ENCODE data around the gene PDE4D. TPM values are rescaled to one million over a fixed set of nuclear protein-coding genes. Genes with fewer than 3 reads are reported as not detected.

Gene PDE4D
- total RNA-seq, 1 experiment from 2014 or later: 3.6 TPM

DNA sequence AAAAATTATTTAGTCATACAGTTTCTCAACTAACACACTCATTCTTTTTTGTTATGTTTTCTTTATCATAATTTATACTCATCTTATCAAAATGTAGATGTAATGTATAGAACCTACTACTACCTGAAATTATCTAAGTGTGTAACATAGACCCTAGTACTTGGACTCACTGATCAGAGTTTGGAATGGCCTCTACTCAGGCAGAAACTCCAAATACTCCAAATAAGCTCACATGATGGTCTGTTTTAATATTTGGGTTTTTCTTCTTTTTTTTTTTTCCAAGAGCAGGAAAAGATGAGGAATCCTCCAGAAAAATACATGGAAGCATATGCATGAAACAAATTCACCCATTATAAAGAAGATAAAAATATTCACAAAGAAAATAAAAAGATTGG lies 126.3 kb downstream of the PDE4D start:
- Histone ChIP-seq H3K36me3 (ENCODE audit: low read depth, low read length) (no peaks in the 10 kb centered on the region), H2AFZ (ENCODE audit: low read length) (no peak overlapping the region), H3K4me1 (ENCODE audit: insufficient read depth, low read length) (peaks cover 27% of the 10 kb centered on the region), H3F3A (ENCODE audit: low read length, unreplicated experiment) (no peaks in the 10 kb centered on the region), H3K27ac (ENCODE audit: low read length) (peak overlapping the region; percentile 80; the same call in 1 of the 2 replicates), H4K20me1 (ENCODE audit: low read length) (0 out of 2 replicates have a peak, but pooled peaks cover 3% of the 10 kb centered on the region), H3K9me2 (replicated peaks; ENCODE audit: low read length) (no peaks in the 10 kb centered on the region), H3K9me3 (ENCODE audit: low read length) (no peaks in the 10 kb centered on the region), H3K79me2 (ENCODE audit: low read length) (peaks cover 16% of the 10 kb centered on the region; the same call in 1 of the 2 replicates), H3K4me3 (ENCODE audit: low read length) (peak overlapping the region; percentile 81), H3K9ac (ENCODE audit: low read length) (peak overlapping the region; percentile 91), H3K27me3 (ENCODE audit: low read length) (no peaks in the 10 kb centered on the region), H3K4me2 (ENCODE audit: low read length) (peak overlapping the region; percentile 83)
- CTCF ChIA-PET: no interaction called here
- intact Hi-C loops (cut with micrococcal nuclease): no loop called here
- ATAC-seq: no peak
- no peak for DNase-seq
- TF ChIP-seq EZH2 (IDR thresholded peaks at IDR 0.05; ENCODE audit: low read length, unreplicated experiment) (no peak), EZH2phosphoT487 (IDR thresholded peaks at IDR 0.05; ENCODE audit: borderline replicate concordance, low read length) (no peak)
- TF ChIP-seq, protein P1, sequence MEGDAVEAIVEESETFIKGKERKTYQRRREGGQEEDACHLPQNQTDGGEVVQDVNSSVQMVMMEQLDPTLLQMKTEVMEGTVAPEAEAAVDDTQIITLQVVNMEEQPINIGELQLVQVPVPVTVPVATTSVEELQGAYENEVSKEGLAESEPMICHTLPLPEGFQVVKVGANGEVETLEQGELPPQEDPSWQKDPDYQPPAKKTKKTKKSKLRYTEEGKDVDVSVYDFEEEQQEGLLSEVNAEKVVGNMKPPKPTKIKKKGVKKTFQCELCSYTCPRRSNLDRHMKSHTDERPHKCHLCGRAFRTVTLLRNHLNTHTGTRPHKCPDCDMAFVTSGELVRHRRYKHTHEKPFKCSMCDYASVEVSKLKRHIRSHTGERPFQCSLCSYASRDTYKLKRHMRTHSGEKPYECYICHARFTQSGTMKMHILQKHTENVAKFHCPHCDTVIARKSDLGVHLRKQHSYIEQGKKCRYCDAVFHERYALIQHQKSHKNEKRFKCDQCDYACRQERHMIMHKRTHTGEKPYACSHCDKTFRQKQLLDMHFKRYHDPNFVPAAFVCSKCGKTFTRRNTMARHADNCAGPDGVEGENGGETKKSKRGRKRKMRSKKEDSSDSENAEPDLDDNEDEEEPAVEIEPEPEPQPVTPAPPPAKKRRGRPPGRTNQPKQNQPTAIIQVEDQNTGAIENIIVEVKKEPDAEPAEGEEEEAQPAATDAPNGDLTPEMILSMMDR (conservative IDR thresholded peaks at IDR 0.05; ENCODE audit: low read depth, low read length): no peak
- no TSS peak for BruUV-seq (replicated peaks)
- POLR2A ChIA-PET (ENCODE audit: unreplicated experiment): interaction anchor here (0.5 to 1.0 kb wide), 2 partner anchors 23 to 731 kb away, joined by 3 to 4 read pairs; no protein-coding TSS in a partner anchor

DNA sequence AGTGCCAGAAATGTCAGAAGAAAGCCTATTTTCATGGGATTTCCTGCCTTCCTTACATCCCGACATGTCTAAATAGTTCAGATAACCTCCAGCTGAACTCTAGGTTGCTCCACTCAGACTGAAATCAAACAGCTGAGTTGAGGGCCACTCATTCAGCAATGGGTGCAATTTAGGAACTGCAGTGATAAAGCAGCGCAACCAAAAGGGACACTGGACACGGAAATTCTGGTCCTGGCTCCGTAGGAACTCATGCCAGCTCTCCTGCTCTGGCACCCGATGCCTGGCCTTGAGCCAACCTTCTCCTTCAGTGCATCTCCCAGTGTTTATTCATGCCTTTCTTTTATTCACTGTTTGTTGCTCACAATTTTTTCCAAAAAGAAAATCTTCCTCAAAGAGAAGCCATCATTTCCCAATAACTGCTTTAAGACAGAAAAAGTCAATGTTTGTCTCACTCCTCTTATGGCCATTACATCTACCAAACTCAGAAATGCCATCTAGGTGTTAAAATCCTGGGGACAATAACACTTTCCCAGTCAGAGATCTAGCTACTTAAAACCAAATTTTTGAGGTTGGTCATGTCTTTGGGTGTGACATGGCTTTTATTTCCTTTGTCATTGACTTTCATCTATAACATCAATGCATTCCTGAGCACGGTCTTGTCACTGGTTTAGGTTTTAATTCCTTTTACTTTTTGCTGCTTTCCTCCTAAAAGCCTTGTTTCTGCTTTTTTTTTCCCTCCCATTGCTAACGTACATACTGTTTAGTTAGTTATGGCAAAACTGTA lies 126.9 kb downstream of the PDE4D start:
- POLR2A ChIA-PET (ENCODE audit: unreplicated experiment): interaction anchor here (0.5 to 1.0 kb wide), 3 partner anchors 24 to 730 kb away, joined by 3 to 9 read pairs (median 4); no protein-coding TSS in a partner anchor
- Histone ChIP-seq H3F3A (ENCODE audit: low read length, unreplicated experiment) (no peaks in the 10 kb centered on the region), H3K4me2 (ENCODE audit: low read length) (peak overlapping the region; percentile 83), H3K36me3 (ENCODE audit: low read depth, low read length) (no peaks in the 10 kb centered on the region), H4K20me1 (ENCODE audit: low read length) (0 out of 2 replicates have a peak, but pooled peaks cover 3% of the 10 kb centered on the region), H3K27me3 (ENCODE audit: low read length) (no peaks in the 10 kb centered on the region), H3K27ac (ENCODE audit: low read length) (no peak overlapping the region), H3K79me2 (ENCODE audit: low read length) (peaks cover 16% of the 10 kb centered on the region; the same call in 1 of the 2 replicates), H3K9me2 (replicated peaks; ENCODE audit: low read length) (no peaks in the 10 kb centered on the region), H2AFZ (ENCODE audit: low read length) (no peak overlapping the region), H3K4me1 (ENCODE audit: insufficient read depth, low read length) (peaks cover 27% of the 10 kb centered on the region), H3K9me3 (ENCODE audit: low read length) (no peaks in the 10 kb centered on the region), H3K4me3 (ENCODE audit: low read length) (peak overlapping the region; percentile 81), H3K9ac (ENCODE audit: low read length) (peak overlapping the region; percentile 91)
- DNase-seq (no peak), ATAC-seq (no peak)
- no TSS peak for BruUV-seq (replicated peaks)
- intact Hi-C loops (cut with micrococcal nuclease): no loop called here
- TF ChIP-seq, protein P1 (conservative IDR thresholded peaks at IDR 0.05; ENCODE audit: low read depth, low read length): no peak
- TF ChIP-seq EZH2 (IDR thresholded peaks at IDR 0.05; ENCODE audit: low read length, unreplicated experiment): no peak
- no peak for TF ChIP-seq EZH2phosphoT487 (IDR thresholded peaks at IDR 0.05; ENCODE audit: borderline replicate concordance, low read length)
- CTCF ChIA-PET: no interaction called here

DNA sequence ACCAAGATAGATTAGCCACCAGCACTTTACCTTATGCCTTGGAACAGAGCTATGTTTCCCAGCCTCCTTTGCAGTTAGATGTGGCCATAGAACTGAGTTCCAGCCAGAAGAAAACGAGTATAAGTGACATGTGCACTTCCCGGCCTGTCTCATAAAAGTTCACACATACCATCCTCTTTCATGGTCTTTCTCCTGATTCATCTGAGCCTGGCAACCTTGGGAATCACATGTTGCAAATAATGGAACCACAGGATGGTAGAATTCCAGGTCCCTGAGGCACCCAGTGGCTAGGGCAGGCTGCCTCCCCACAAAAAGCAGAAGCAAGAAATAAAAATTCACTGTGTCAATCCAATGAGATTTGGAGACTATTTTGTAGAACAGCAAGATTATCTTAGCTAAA lies 128.1 kb downstream of the PDE4D start:
- intact Hi-C loops (cut with micrococcal nuclease): no loop called here
- H3K9ac ChIP-seq (ENCODE audit: low read length): no peak overlapping the region
- ATAC-seq (no peak), DNase-seq (no peak)
- H3K4me2 ChIP-seq (ENCODE audit: low read length): no peak overlapping the region
- peaks cover 36% of the 10 kb centered on the region for H3K4me1 ChIP-seq (ENCODE audit: insufficient read depth, low read length)
- no peaks in the 10 kb centered on the region for H3K36me3 ChIP-seq (ENCODE audit: low read depth, low read length)
- 0 out of 2 replicates have a peak, but pooled peaks cover 3% of the 10 kb centered on the region for H4K20me1 ChIP-seq (ENCODE audit: low read length)
- CTCF ChIA-PET: no interaction called here
- no peaks in the 10 kb centered on the region for H3K9me3 ChIP-seq (ENCODE audit: low read length)
- H3K27me3 ChIP-seq (ENCODE audit: low read length): no peaks in the 10 kb centered on the region
- H3K4me3 ChIP-seq (ENCODE audit: low read length): no peak overlapping the region
- no TSS peak for BruUV-seq (replicated peaks)
- no peaks in the 10 kb centered on the region for H3K9me2 ChIP-seq (replicated peaks; ENCODE audit: low read length)
- TF ChIP-seq, protein P1 (conservative IDR thresholded peaks at IDR 0.05; ENCODE audit: low read depth, low read length): no peak
- TF ChIP-seq EZH2phosphoT487 (IDR thresholded peaks at IDR 0.05; ENCODE audit: borderline replicate concordance, low read length) (no peak), EZH2 (IDR thresholded peaks at IDR 0.05; ENCODE audit: low read length, unreplicated experiment) (no peak)
- no peak overlapping the region for H3K27ac ChIP-seq (ENCODE audit: low read length)
- peaks cover 16% of the 10 kb centered on the region; the same call in 1 of the 2 replicates for H3K79me2 ChIP-seq (ENCODE audit: low read length)
- no peaks in the 10 kb centered on the region for H3F3A ChIP-seq (ENCODE audit: low read length, unreplicated experiment)
- no peak overlapping the region for H2AFZ ChIP-seq (ENCODE audit: low read length)
- POLR2A ChIA-PET (ENCODE audit: unreplicated experiment): interaction anchor here (0.9 kb wide), 1 partner anchor 25 kb away, joined by 27 read pairs; no protein-coding TSS in a partner anchor
